GM12878 (cell line): ENCODE measurements around the gene APOL4. TPM values are rescaled to one million over a fixed set of nuclear protein-coding genes. Genes with fewer than 3 reads are reported as not detected.

ENCODE experiments used
- ATF3 ChIP-seq: IDR thresholded peaks from 2 replicates; pipeline ENCODE4 v1.6.1; 2011; ENCODE audit warnings: low read depth, mild to moderate bottlenecking, low read length, moderate library complexity, borderline replicate concordance; ENCODE audit errors: extremely low read depth
- BCL11A ChIP-seq: IDR thresholded peaks from 2 replicates; pipeline ENCODE4 v1.6.1; 2011; ENCODE audit warnings: low read depth, low read length
- CBFB ChIP-seq: IDR thresholded peaks from 2 replicates; pipeline ENCODE4 v1.6.1; 2016; ENCODE audit warnings: antibody characterized with exemption, low read depth
- CEBPB ChIP-seq, 2 experiments: fragments of 150-350 bp in 1 of 2; IDR thresholded peaks; 2 replicates each; pipeline ENCODE4 v1.6.1; 2012 to 2014; ENCODE audit warnings: low read depth in 2 of 2, low read length in 2 of 2, borderline replicate concordance in 1 of 2, inconsistent platforms in 1 of 2
- CHD1 ChIP-seq: IDR thresholded peaks from 2 replicates; pipeline ENCODE4 v1.6.1; 2012; ENCODE audit warnings: low read depth, low read length, improper control_type of control experiment
- EP300 ChIP-seq, 2 experiments: fragments of 150-350 bp in 1 of 2; IDR thresholded peaks; 2 replicates each; pipeline ENCODE4 v1.6.1; 2011 to 2012; ENCODE audit warnings: low read depth in 2 of 2, low read length in 2 of 2, borderline replicate concordance in 1 of 2, improper control_type of control experiment in 1 of 2, inconsistent platforms in 1 of 2; ENCODE audit not compliant: control insufficient read depth in 1 of 2
- ETV6 ChIP-seq, 2 experiments: fragments of 450-650 bp in 1 of 2; IDR thresholded peaks in 1 of 2; conservative IDR thresholded peaks in 1 of 2; 2 replicates each; pipeline ENCODE4 v1.6.1; 2014; ENCODE audit warnings: antibody characterized with exemption in 1 of 2, borderline replicate concordance in 1 of 2, low read depth in 1 of 2, mild to moderate bottlenecking in 1 of 2, moderate library complexity in 1 of 2
- GATAD2B ChIP-seq: fragments of 450-650 bp; conservative IDR thresholded peaks from 2 replicates; pipeline ENCODE4 v1.6.1; 2017; ENCODE audit warnings: low read depth, mild to moderate bottlenecking, moderate library complexity
- IKZF2 ChIP-seq, 2 experiments: fragments of 450-650 bp; IDR thresholded peaks; 2 replicates each; pipeline ENCODE4 v1.6.1; 2017; ENCODE audit warnings: mild to moderate bottlenecking in 2 of 2, moderate library complexity in 2 of 2
- JUNB ChIP-seq: IDR thresholded peaks from 2 replicates; pipeline ENCODE4 v1.6.1; 2016; ENCODE audit warnings: antibody characterized with exemption, mild to moderate bottlenecking
- MEF2A ChIP-seq: IDR thresholded peaks from 2 replicates; pipeline ENCODE4 v1.6.1; 2011; ENCODE audit warnings: low read depth, mild to moderate bottlenecking, low read length, moderate library complexity; ENCODE audit not compliant: insufficient read depth
- MEF2B ChIP-seq: fragments of 450-650 bp; IDR thresholded peaks from 2 replicates; pipeline ENCODE4 v1.6.1; 2018; ENCODE audit warnings: mild to moderate bottlenecking, moderate library complexity; ENCODE audit not compliant: partially characterized antibody, poor library complexity, severe bottlenecking
- MTA2 ChIP-seq: fragments of 450-650 bp; IDR thresholded peaks from 2 replicates; pipeline ENCODE4 v1.6.1; 2016; ENCODE audit warnings: low read depth, mild to moderate bottlenecking, moderate library complexity
- PRDM15 ChIP-seq: fragments of 450-650 bp; formaldehyde crosslinking; IDR thresholded peaks from 2 replicates; pipeline ENCODE4 v1.4.0; 2020; ENCODE audit warnings: mild to moderate bottlenecking, moderate library complexity
- RFX5 ChIP-seq: IDR thresholded peaks from 2 replicates; pipeline ENCODE4 v1.6.1; 2011; ENCODE audit warnings: low read depth, low read length, improper control_type of control experiment
- USF2 ChIP-seq: IDR thresholded peaks from 2 replicates; pipeline ENCODE4 v1.6.1; 2011; ENCODE audit warnings: low read depth, low read length, improper control_type of control experiment, borderline replicate concordance
- ZBTB33 ChIP-seq: fragments of 450-650 bp; IDR thresholded peaks from 2 replicates; pipeline ENCODE4 v1.6.1; 2017; ENCODE audit warnings: mild to moderate bottlenecking
- ZNF207 ChIP-seq: fragments of 450-650 bp; IDR thresholded peaks from 2 replicates; pipeline ENCODE4 v1.6.1; 2014; ENCODE audit warnings: antibody characterized with exemption, mild to moderate bottlenecking, borderline replicate concordance
- ZNF24 ChIP-seq: fragments of 450-650 bp; IDR thresholded peaks from 2 replicates; pipeline ENCODE4 v1.6.1; 2017; ENCODE audit warnings: antibody characterized with exemption, mild to moderate bottlenecking
- polyA plus RNA-seq, 11 experiments: library from polyadenylated mRNA; depleted of rRNA in 4 of 11; unstranded in 6 of 11; stranded (reverse) in 5 of 11; fragments of >200 nt; fragmentation: Nextera tagmentation in 4 of 11; fragmentation: Illumina TruSeq in 1 of 11; extraction: Ambion mirVana in 4 of 11; extraction: Trizol in 1 of 11; gene quantifications; 1 replicate in 1 of 11; 2 replicates in 10 of 11; pipeline versions ENCODE4 v1.2.1 to v1.2.3, GENCODE V29; 2011 to 2016; ENCODE audit warnings: inconsistent platforms in 2 of 11, missing spikeins in 2 of 11, low read depth in 1 of 11
- total RNA-seq, 4 experiments: library from RNA; depleted of rRNA in 3 of 4; stranded (reverse); fragments of >200 nt in 3 of 4; fragmentation: Illumina TruSeq in 1 of 4; extraction: Trizol in 1 of 4; gene quantifications; 2 replicates each; pipeline versions ENCODE4 v1.2.1 to v1.2.3, GENCODE V29; 2013 to 2021

The APOL4 gene
- total and polyA plus RNA-seq, 10 of the 15 experiments (the other 5 are each of a cell fraction or from before 2014, with no cell fraction given) = 0.03 to 0.24 (median 0.19) TPM; not detected in 7

GRCh38 chr22:36162127-36163034 lies 39.2 kb downstream of the APOL4 start (continued):
- TF ChIP-seq USF2 (no peak), ETV6 (conservative IDR thresholded peaks at IDR 0.05 in 1 of 2, IDR thresholded peaks at IDR 0.05 in 1 of 2; ENCODE audit: borderline replicate concordance in 1 of 2, low read depth in 1 of 2) (peak in 1 of 2 experiments; percentile 42; a peak in 1 of 4 replicates), JUNB (peak; percentile 81), ATF3 (no peak), ZNF24 (no peak), ZBTB33 (no peak), MEF2A (peak; percentile 69), BCL11A (peak; percentile 43; the same call in 1 of the 2 replicates), PRDM15 (CRISPR knock-in tag) (no peak), CEBPB (IDR thresholded peaks at IDR 0.05; ENCODE audit: borderline replicate concordance in 1 of 2, low read depth in 2 of 2, low read length in 2 of 2) (peak in 1 of 2 experiments; percentile 74; a peak in 1 of 4 replicates), CBFB (peak; percentile 73; the same call in 1 of the 2 replicates), IKZF2 (IDR thresholded peaks at IDR 0.05) (peak; percentile 67 to 72), CHD1 (no peak), MEF2B (peak; percentile 70), MTA2 (peak; percentile 76), RFX5 (no peak), GATAD2B (no peak), EP300 (IDR thresholded peaks at IDR 0.05; ENCODE audit: borderline replicate concordance in 1 of 2, control insufficient read depth in 1 of 2, low read depth in 2 of 2, low read length in 2 of 2) (peak; percentile 13 to 37; a peak in 3 of 4 replicates), ZNF207 (no peak; the same call in 1 of the 2 replicates)
